Gastrocnemius medialis (tissue), 4 donors: ENCODE data around the gene FLNB.

ENCODE experiments used
- CTCF ChIP-seq, 5 experiments: fragments of 450-650 bp in 3 of 5; fragments of 200-600 bp in 2 of 5; sonication (generic) in 2 of 5; IDR thresholded peaks in 4 of 5; conservative IDR thresholded peaks in 1 of 5; 1 replicate in 4 of 5; 2 replicates in 1 of 5; pipeline ENCODE4 v1.5.1; 2016 to 2019; ENCODE audit warnings: antibody characterized with exemption in 5 of 5, mild to moderate bottlenecking in 3 of 5, moderate library complexity in 3 of 5
- POLR2A ChIP-seq, 2 donors: fragments of 450-650 bp; IDR thresholded peaks; one replicate each; pipeline ENCODE4 v1.6.1; 2017; ENCODE audit warnings: antibody characterized with exemption in 2 of 2, mild to moderate bottlenecking in 2 of 2, moderate library complexity in 2 of 2

GRCh38 chr3:58063022-58063815 lies 55.0 kb downstream of the FLNB start:
- no peak for TF ChIP-seq CTCF (IDR thresholded peaks at IDR 0.05 in 4 of 5, conservative IDR thresholded peaks at IDR 0.05 in 1 of 5)
- TF ChIP-seq POLR2A (IDR thresholded peaks at IDR 0.05), result no peak
